ENCODE data around the gene FSHR. TPM values are rescaled to one million over a fixed set of nuclear protein-coding genes. Genes with fewer than 3 reads are reported as not detected.

Gene FSHR
- total RNA-seq, 4 donors from 2014 or later, result not detected

- Histone ChIP-seq H3K36me3 (no peaks in the 10 kb centered on the region), H3K27me3 (no peaks in the 10 kb centered on the region), H3K9me3 (no peaks in the 10 kb centered on the region), H3K4me1 (no peaks in the 10 kb centered on the region), H3K4me3 (no peak overlapping the region), H3K27ac (no peak overlapping the region)
- no peak for TF ChIP-seq POLR2A (IDR thresholded peaks at IDR 0.05)
- no peak for TF ChIP-seq CTCF (IDR thresholded peaks at IDR 0.05)
- no peak for TF ChIP-seq EP300 (IDR thresholded peaks at IDR 0.05)
- WGBS, 2 donors, result 79% methylated on average over 4 of the region's 4 CpGs
- DNase-seq (ENCODE audit: low spot score in 2 of 2), result no peak
Observed at GRCh38 chr2:49122107-49122506, 32.2 kb downstream of the FSHR start.

GRCh38 chr2:49113046-49113445 lies 41.3 kb downstream of the FSHR start:
- 97 to 98% methylated on average over 2 of the region's 2 CpGs for WGBS, 2 donors
- Histone ChIP-seq H3K36me3 (no peaks in the 10 kb centered on the region), H3K27ac (no peak overlapping the region), H3K27me3 (no peaks in the 10 kb centered on the region), H3K4me1 (no peaks in the 10 kb centered on the region), H3K9me3 (no peaks in the 10 kb centered on the region), H3K4me3 (no peak overlapping the region)
- no peak for DNase-seq (ENCODE audit: low spot score in 2 of 2)
- no peak for TF ChIP-seq POLR2A (IDR thresholded peaks at IDR 0.05)
- TF ChIP-seq CTCF (IDR thresholded peaks at IDR 0.05), result no peak
- TF ChIP-seq EP300 (IDR thresholded peaks at IDR 0.05), result no peak

- WGBS, 2 donors, result 61 to 63% methylated on average over 7 of the region's 7 CpGs
- Histone ChIP-seq H3K27me3 (no peaks in the 10 kb centered on the region), H3K4me3 (no peak overlapping the region), H3K36me3 (no peaks in the 10 kb centered on the region), H3K9me3 (no peaks in the 10 kb centered on the region), H3K4me1 (no peaks in the 10 kb centered on the region), H3K27ac (no peak overlapping the region)
- no peak for TF ChIP-seq EP300 (IDR thresholded peaks at IDR 0.05)
- no peak for TF ChIP-seq CTCF (IDR thresholded peaks at IDR 0.05)
- TF ChIP-seq POLR2A (IDR thresholded peaks at IDR 0.05), result no peak
- DNase-seq (ENCODE audit: low spot score in 2 of 2), result no peak
Observed at GRCh38 chr2:49111456-49111855, 42.9 kb downstream of the FSHR start.

GRCh38 chr2:49111006-49111405 lies 43.3 kb downstream of the FSHR start:
- TF ChIP-seq CTCF (IDR thresholded peaks at IDR 0.05), result no peak
- no peaks in the 10 kb centered on the region for H3K9me3 ChIP-seq
- no peak overlapping the region for H3K27ac ChIP-seq
- H3K4me3 ChIP-seq, result no peak overlapping the region
- H3K36me3 ChIP-seq, result no peaks in the 10 kb centered on the region
- H3K27me3 ChIP-seq, result no peaks in the 10 kb centered on the region
- 84 to 89% methylated on average over 2 of the region's 2 CpGs for WGBS, 2 donors
- no peak for DNase-seq (ENCODE audit: low spot score in 2 of 2)
- H3K4me1 ChIP-seq, result no peaks in the 10 kb centered on the region

GRCh38 chr2:49110571-49110970 lies 43.7 kb downstream of the FSHR start:
- H3K4me3 ChIP-seq, result no peak overlapping the region
- 45 to 56% methylated on average over 1 of the region's 1 CpG for WGBS, 2 donors
- H3K4me1 ChIP-seq, result no peaks in the 10 kb centered on the region
- no peaks in the 10 kb centered on the region for H3K27me3 ChIP-seq
- no peaks in the 10 kb centered on the region for H3K9me3 ChIP-seq
- no peak for DNase-seq (ENCODE audit: low spot score in 2 of 2)
- H3K36me3 ChIP-seq, result no peaks in the 10 kb centered on the region
- no peak for TF ChIP-seq POLR2A (IDR thresholded peaks at IDR 0.05)
- TF ChIP-seq EP300 (IDR thresholded peaks at IDR 0.05), result no peak
- no peak for TF ChIP-seq CTCF (IDR thresholded peaks at IDR 0.05)
- no peak overlapping the region for H3K27ac ChIP-seq
